ENCODE measurements around the gene FGD2. TPM values are rescaled to one million over a fixed set of nuclear protein-coding genes. Genes with fewer than 3 reads are reported as not detected.

The FGD2 gene, protein sequence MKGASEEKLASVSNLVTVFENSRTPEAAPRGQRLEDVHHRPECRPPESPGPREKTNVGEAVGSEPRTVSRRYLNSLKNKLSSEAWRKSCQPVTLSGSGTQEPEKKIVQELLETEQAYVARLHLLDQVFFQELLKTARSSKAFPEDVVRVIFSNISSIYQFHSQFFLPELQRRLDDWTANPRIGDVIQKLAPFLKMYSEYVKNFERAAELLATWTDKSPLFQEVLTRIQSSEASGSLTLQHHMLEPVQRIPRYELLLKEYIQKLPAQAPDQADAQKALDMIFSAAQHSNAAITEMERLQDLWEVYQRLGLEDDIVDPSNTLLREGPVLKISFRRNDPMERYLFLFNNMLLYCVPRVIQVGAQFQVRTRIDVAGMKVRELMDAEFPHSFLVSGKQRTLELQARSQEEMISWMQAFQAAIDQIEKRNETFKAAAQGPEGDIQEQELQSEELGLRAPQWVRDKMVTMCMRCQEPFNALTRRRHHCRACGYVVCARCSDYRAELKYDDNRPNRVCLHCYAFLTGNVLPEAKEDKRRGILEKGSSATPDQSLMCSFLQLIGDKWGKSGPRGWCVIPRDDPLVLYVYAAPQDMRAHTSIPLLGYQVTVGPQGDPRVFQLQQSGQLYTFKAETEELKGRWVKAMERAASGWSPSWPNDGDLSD
- total RNA-seq (1 to 10 TPM; 1.2 to 1.3 TPM), polyA plus RNA-seq (0.53 TPM)

DNA sequence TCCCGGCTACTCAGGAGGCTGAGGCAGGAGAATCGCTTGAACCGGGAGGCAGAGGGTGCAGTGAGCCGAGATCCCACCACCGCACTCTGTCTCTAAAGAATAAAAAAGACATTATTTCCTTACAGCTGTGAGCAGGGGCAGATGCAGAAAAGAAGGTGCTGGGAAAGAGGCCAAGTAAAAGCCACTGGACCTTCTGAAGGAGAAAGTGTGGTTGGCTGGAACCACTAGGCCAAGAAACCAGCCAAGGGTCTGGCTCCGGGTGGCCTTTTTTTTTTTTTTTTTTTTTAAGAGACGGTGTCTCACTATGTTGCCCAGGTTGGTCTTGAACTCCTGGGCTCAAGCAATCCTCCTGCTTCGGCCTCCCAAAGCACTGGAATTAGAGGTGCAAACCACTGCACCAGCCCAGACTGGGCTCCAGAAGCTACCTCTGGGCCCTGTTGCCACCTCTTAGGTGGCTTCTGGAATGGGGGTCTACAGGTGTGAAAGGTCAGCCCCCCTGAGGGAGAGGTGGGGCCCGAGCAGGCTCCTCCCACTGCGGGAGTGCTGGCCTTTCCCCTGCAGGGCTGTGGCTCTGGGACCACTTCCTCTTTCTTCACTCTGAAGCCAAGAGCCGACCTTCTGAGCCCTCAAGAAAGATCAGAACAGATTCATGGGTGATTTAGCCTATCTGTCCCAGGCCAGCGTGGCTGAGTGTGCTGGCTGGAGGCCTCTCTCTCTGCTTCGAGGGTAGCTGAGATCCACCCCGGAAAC is at the start of gene FGD2:
FGD2 (plus strand) TSS at position 595 of the 750 bp plus-strand sequence. CDS start 163 bp downstream, outside the sequence.
- DNase-seq: no peak
- no peaks in the 10 kb centered on the region for H3K27me3 ChIP-seq (ENCODE audit: insufficient read depth, low read length, poor library complexity, severe bottlenecking)
- H3K36me3 ChIP-seq (ENCODE audit: insufficient read depth, low read length): no peaks in the 10 kb centered on the region
- ChIA-PET POLR2A (interaction anchor here (0.8 to 1.1 kb wide), 2 partner anchors 19 to 166 kb away, joined by 3 to 4 read pairs; partner anchors contain the start of gene MTCH1), CTCF (interaction anchor here (1.1 to 3.3 kb wide), 5 partner anchors 13 to 205 kb away, joined by 3 to 21 read pairs (median 6); no protein-coding TSS in a partner anchor)
- peak within 1 kb of the TSS in 7 of 8 donors; percentile 58 to 96 (median 79) for H3K27ac Mint-ChIP-seq
- H3K4me1 Mint-ChIP-seq: peaks cover 9 to 29% (median 14%) of the 10 kb centered on the region in 3 donors
- H3K27me3 Mint-ChIP-seq: no peaks in the 10 kb centered on the region
- no peaks in the 10 kb centered on the region for H3K9me3 Mint-ChIP-seq
- no peak within 1 kb of the TSS for H3K27ac ChIP-seq (ENCODE audit: low read depth, low read length)
- H3K4me1 ChIP-seq (ENCODE audit: insufficient read depth, low read length): peaks cover 16% of the 10 kb centered on the region
- peak within 1 kb of the TSS in 6 of 7 donors; percentile 53 to 80 (median 74) for H3K4me3 Mint-ChIP-seq
- no peak within 1 kb of the TSS for H3K4me3 ChIP-seq (ENCODE audit: low read length)
- no peaks in the 10 kb centered on the region for H3K9me3 ChIP-seq (ENCODE audit: low read length)
- H3K36me3 Mint-ChIP-seq: no peaks in the 10 kb centered on the region

DNA sequence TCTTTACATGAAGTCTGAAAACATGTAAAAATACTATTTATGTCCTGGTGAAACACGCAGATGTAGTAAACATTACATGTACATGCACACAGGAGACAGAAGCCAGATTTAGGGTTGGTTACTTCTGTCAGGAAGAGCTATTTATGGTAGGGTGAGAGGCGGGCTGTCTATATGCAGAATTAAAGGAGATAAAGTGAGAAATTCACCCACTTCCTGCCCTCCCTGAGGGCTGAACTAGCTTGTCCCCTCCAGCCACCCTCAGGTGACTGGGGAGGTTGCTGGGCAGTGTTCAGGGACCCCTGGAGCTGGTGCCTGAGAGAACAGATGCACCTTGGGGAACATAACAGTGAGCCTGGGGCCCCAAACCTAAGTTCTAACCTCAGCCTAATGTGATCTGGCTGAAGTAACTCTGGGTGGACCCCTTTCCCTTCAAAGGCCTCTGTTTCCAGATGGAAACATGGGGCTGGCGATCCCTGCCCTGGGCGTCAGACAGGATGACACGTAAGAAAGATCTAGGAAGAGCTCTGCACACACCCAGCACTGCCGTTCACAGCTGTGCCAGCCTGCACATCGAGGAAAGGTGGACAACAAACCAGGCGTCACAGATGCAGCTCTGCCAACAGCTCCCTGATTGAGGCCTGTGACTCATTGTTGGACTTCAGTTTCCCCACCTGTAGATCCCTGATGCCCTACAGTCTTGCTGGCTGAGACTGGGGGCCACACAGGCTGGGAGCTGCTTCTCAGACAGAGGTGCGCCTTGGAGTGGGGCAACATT is 49.6 kb upstream of the FGD2 start:
- DNase-seq: no peak
- Histone ChIP-seq H3K27me3 (ENCODE audit: insufficient read depth, low read length, poor library complexity, severe bottlenecking) (no peaks in the 10 kb centered on the region), H3K27ac (ENCODE audit: low read depth, low read length) (no peak overlapping the region), H3K4me3 (ENCODE audit: low read length) (peak overlapping the region; percentile 15), H3K4me1 (ENCODE audit: insufficient read depth, low read length) (peaks cover 35% of the 10 kb centered on the region), H3K36me3 (ENCODE audit: insufficient read depth, low read length) (no peaks in the 10 kb centered on the region), H3K9me3 (ENCODE audit: low read length) (no peaks in the 10 kb centered on the region)
- H3K27me3 Mint-ChIP-seq: no peaks in the 10 kb centered on the region
- peak overlapping the region in 5 of 8 donors; percentile 29 to 88 (median 59) for H3K27ac Mint-ChIP-seq
- POLR2A ChIA-PET: no interaction called here
- H3K4me1 Mint-ChIP-seq: peaks cover 41 to 63% (median 51%) of the 10 kb centered on the region in 3 donors
- peak overlapping the region; percentile 45 to 84 (median 76) for H3K4me3 Mint-ChIP-seq
- H3K9me3 Mint-ChIP-seq: no peaks in the 10 kb centered on the region
- CTCF ChIA-PET: interaction anchor here (0.6 to 1.5 kb wide), 4 partner anchors 8 to 197 kb away, joined by 3 to 6 read pairs (median 4); no protein-coding TSS in a partner anchor
- H3K36me3 Mint-ChIP-seq: no peaks in the 10 kb centered on the region

DNA sequence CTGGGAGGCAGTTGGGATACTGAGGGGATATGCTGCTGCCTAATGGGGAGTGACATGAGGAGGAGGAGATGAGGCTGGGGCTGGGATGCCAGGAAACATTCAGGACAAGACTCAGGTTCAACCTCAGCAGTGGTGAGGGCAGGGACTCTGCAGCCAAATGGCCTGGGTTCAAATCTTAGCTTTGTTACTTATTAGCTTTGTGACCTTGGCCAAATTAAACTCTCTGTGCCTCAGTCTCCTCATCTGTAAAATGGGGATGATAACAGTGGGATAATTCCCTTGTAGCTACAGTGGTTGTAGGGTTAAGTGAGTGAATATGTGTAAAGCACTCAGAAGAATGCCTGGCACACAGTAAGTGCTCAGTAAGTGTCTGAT is 49.0 kb upstream of the FGD2 start:
- Mint-ChIP-seq H3K4me1 (peaks cover 41 to 69% (median 57%) of the 10 kb centered on the region in 3 donors), H3K27me3 (no peaks in the 10 kb centered on the region), H3K4me3 (peak overlapping the region in 2 of 7 donors; percentile 38 to 82), H3K9me3 (no peaks in the 10 kb centered on the region), H3K36me3 (no peaks in the 10 kb centered on the region), H3K27ac (peak overlapping the region in 2 of 8 donors; percentile 13 to 22)
- no peak overlapping the region for H3K27ac ChIP-seq (ENCODE audit: low read depth, low read length)
- no peaks in the 10 kb centered on the region for H3K27me3 ChIP-seq (ENCODE audit: insufficient read depth, low read length, poor library complexity, severe bottlenecking)
- H3K9me3 ChIP-seq (ENCODE audit: low read length): no peaks in the 10 kb centered on the region
- no peak overlapping the region for H3K4me3 ChIP-seq (ENCODE audit: low read length)
- ChIA-PET CTCF (interaction anchor here (1.5 kb wide), 2 partner anchors 9 to 62 kb away, joined by 6 read pairs; no protein-coding TSS in a partner anchor), POLR2A (no interaction called here)
- H3K36me3 ChIP-seq (ENCODE audit: insufficient read depth, low read length): no peaks in the 10 kb centered on the region
- no peak for DNase-seq
- peaks cover 35% of the 10 kb centered on the region for H3K4me1 ChIP-seq (ENCODE audit: insufficient read depth, low read length)

DNA sequence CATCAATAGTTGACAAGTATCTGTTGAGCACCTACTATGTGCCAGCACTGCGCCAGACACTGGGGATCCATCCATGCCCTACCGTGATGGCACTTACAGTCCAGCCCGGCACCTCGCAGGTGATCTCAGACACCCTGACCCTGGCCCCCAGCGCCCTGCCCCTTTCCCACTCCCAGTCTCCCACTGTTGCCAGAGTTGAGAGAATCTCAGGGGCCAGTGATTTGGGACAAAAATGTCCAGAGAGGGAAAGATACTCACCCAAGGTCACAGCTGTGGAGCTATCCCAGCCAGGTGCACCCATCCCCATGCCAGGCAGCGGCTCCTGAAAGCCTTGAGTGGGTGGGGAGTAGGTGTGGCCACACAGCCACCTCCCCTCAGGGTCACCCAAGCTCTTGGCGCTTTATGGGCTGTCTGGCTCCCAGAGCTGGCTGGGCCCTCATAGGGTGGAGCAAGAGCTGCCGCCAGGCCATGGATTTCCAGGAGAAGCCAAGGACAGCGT is 47.6 kb upstream of the FGD2 start:
- Mint-ChIP-seq H3K4me1 (peaks cover 45 to 68% (median 67%) of the 10 kb centered on the region in 3 donors), H3K27me3 (no peaks in the 10 kb centered on the region), H3K27ac (no peak overlapping the region), H3K36me3 (no peaks in the 10 kb centered on the region), H3K9me3 (no peaks in the 10 kb centered on the region), H3K4me3 (no peak overlapping the region)
- no peaks in the 10 kb centered on the region for H3K9me3 ChIP-seq (ENCODE audit: low read length)
- ChIA-PET CTCF (no interaction called here), POLR2A (no interaction called here)
- no peak for DNase-seq
- no peaks in the 10 kb centered on the region for H3K36me3 ChIP-seq (ENCODE audit: insufficient read depth, low read length)
- H3K4me3 ChIP-seq (ENCODE audit: low read length): no peak overlapping the region
- H3K4me1 ChIP-seq (ENCODE audit: insufficient read depth, low read length): peaks cover 39% of the 10 kb centered on the region
- no peak overlapping the region for H3K27ac ChIP-seq (ENCODE audit: low read depth, low read length)
- no peaks in the 10 kb centered on the region for H3K27me3 ChIP-seq (ENCODE audit: insufficient read depth, low read length, poor library complexity, severe bottlenecking)

DNA sequence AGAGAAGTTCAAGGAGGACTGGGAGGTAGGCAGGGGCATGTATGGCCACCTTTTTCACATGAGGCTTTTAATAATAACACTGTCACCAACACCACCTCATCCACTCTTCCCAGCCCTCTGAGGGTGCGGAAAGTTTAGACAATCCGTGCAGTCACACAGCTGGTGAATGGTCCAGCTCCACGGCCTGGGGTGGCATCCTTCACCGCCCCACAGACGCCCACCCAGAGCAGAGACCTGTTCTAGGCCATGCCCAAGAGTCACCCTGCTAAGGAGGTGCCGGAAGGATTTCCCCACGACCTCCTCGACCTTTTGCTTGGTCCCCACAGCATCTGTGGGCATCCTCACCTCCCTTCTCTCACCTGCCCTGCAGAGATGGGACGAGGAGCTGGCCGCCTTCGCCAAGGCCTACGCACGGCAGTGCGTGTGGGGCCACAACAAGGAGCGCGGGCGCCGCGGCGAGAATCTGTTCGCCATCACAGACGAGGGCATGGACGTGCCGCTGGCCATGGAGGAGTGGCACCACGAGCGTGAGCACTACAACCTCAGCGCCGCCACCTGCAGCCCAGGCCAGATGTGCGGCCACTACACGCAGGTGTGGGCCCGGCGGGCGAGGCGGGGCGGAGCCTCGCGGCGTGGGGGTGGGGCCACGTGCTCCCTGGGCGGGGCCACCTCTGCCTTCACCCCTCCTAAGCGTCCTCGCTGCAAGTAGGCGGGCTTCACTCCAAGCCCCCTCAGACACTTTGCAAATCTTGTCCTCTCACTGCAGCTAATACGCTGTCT is 46.5 kb upstream of the FGD2 start:
- POLR2A ChIA-PET: no interaction called here
- no peaks in the 10 kb centered on the region for H3K9me3 Mint-ChIP-seq
- no peak overlapping the region for H3K27ac Mint-ChIP-seq
- peaks cover 49 to 72% (median 69%) of the 10 kb centered on the region in 3 donors for H3K4me1 Mint-ChIP-seq
- peaks cover 44% of the 10 kb centered on the region for H3K4me1 ChIP-seq (ENCODE audit: insufficient read depth, low read length)
- H3K36me3 ChIP-seq (ENCODE audit: insufficient read depth, low read length): no peaks in the 10 kb centered on the region
- H3K36me3 Mint-ChIP-seq: no peaks in the 10 kb centered on the region
- no peak for DNase-seq
- CTCF ChIA-PET: no interaction called here
- no peak overlapping the region for H3K4me3 Mint-ChIP-seq
- no peaks in the 10 kb centered on the region for H3K9me3 ChIP-seq (ENCODE audit: low read length)
- H3K27ac ChIP-seq (ENCODE audit: low read depth, low read length): no peak overlapping the region
- no peaks in the 10 kb centered on the region for H3K27me3 ChIP-seq (ENCODE audit: insufficient read depth, low read length, poor library complexity, severe bottlenecking)
- no peaks in the 10 kb centered on the region for H3K27me3 Mint-ChIP-seq
- H3K4me3 ChIP-seq (ENCODE audit: low read length): no peak overlapping the region

DNA sequence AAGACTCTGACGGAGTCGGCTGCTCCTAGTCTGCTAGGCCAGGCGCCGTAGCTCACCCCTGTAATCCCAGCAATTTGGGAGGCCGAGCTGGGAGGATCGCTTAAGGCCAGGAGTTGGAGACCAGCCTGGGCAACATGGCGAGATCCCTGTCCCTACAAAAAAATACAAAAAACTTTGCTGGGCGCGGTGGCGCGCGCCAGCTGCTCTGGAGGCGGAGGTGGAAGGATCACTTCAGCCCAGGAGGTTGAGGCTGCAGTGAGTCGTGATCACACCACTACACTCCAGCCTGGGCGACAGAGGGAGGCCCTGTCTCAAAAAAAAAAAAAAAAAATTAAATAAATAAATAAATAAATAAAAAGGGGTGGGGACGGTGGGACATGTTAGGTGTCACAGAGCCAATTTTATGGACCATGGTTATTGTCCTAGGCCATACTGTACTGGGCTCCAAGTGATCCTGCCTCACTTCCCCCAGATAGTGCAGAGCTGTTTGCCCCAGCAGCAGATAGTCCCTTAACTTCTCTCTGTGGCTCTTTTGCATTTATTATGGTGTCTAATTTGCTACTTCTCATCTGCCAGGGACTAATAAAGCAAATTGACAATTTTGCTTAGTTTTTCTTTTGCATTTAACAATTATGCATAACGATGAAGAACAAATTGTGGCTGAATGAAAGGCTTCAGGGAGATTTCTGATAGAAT is 45.8 kb upstream of the FGD2 start:
- Mint-ChIP-seq H3K9me3 (no peaks in the 10 kb centered on the region), H3K36me3 (no peaks in the 10 kb centered on the region), H3K4me1 (peaks cover 46 to 72% (median 65%) of the 10 kb centered on the region in 3 donors), H3K27me3 (no peaks in the 10 kb centered on the region), H3K4me3 (no peak overlapping the region), H3K27ac (peak overlapping the region in 4 of 8 donors; percentile 38 to 81 (median 48))
- Histone ChIP-seq H3K27me3 (ENCODE audit: insufficient read depth, low read length, poor library complexity, severe bottlenecking) (no peaks in the 10 kb centered on the region), H3K36me3 (ENCODE audit: insufficient read depth, low read length) (no peaks in the 10 kb centered on the region), H3K4me3 (ENCODE audit: low read length) (no peak overlapping the region), H3K27ac (ENCODE audit: low read depth, low read length) (no peak overlapping the region), H3K4me1 (ENCODE audit: insufficient read depth, low read length) (peaks cover 44% of the 10 kb centered on the region), H3K9me3 (ENCODE audit: low read length) (no peaks in the 10 kb centered on the region)
- DNase-seq: no peak
- CTCF ChIA-PET: no interaction called here
- POLR2A ChIA-PET: no interaction called here
